ENCODE data around the gene ZBTB2.

The ZBTB2 gene

DNA sequence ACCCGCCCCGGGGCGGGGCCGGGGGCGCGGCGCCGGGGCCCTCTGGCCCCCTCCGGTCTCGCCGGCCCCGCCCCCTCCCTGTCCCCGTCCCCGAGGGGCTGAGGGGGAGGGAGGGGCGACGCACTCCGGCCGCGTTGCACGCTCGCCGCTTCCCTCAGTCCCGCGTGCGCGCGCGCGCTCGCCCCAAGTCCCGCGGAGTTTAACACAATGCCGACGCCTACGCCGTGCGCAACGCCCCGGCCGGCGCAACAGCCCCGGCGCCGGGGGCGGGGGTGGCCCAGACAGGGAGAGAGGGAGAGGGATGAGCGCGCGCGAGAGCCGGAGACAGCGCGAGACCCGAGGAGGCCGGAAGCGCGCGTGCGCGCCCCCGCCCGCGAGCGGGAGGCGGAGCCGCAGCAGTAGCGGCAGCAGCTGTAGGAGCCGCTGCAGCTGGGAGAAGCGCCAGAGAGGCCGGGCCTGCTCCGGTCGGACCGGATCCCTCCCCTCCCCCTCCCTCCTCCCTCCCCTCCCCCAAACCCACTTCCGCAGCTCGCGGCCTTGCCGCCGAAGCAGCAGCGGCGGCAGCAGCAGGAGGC, 996 bp downstream of the ZBTB2 start:
- H3K27ac ChIP-seq (ENCODE audit: low read length) = peak overlapping the region; percentile 94
- H3K4me3 ChIP-seq (ENCODE audit: low read length) = peak overlapping the region; percentile 95

DNA sequence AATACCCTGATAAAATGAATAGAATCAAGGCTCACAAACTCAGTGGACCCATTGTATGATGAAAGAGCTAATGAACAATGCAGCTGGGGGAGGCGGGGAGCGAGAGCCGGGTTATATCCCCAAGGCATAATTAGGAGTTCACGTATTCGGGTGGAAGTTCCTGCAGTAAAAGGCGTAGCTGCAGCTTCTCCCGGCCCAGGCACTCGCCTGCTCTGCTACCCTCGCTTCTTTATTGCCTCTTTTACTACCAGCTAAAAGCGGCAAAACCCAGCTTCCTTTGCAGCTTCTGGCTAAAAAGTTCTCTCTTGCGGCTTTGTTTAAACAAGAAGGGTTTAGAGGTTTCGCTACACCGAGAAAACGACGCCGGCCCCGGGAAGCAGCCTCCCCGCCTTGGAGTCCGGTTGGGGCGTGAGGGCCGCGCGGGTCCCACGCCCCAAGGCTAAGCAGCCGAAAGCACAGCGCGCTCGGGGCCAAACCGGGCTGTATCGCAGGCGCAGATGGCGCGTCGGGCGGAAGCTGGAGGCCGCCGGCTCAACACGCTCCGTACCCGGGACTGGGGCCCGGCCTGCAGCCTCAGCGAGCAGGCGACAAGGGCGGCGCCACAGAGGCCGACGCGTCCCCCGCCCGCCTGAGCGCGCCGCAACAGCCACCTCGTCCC, 1.6 kb downstream of the ZBTB2 start:
- H4K20me1 ChIP-seq (ENCODE audit: insufficient read depth, low read length) = peaks cover 18% of the 10 kb centered on the region
- H3K79me2 ChIP-seq (ENCODE audit: low read length) = peaks cover 84% of the 10 kb centered on the region
- H3K27me3 ChIP-seq (ENCODE audit: low read depth, low read length) = no peaks in the 10 kb centered on the region
- H3K36me3 ChIP-seq (replicated peaks; ENCODE audit: low read depth, low read length) = peaks cover 8% of the 10 kb centered on the region
- peak overlapping the region; percentile 94 for H3K4me3 ChIP-seq (ENCODE audit: low read length)
- no peak for TF ChIP-seq EZH2phosphoT487 (IDR thresholded peaks at IDR 0.05; ENCODE audit: low read depth)
- H3K27ac ChIP-seq (ENCODE audit: low read length) = peak overlapping the region; percentile 94
- H3K4me2 ChIP-seq (ENCODE audit: low read length) = peak overlapping the region; percentile 88
- H3K9ac ChIP-seq (ENCODE audit: low read length) = peak overlapping the region; percentile 86
- no peak overlapping the region for H2AFZ ChIP-seq (ENCODE audit: low read depth, low read length)
- H3K9me3 ChIP-seq (ENCODE audit: insufficient read depth, low read length) = no peaks in the 10 kb centered on the region
- peaks cover 20% of the 10 kb centered on the region for H3K4me1 ChIP-seq (ENCODE audit: low read length)

More for the DNA sequence above, 996 bp downstream of the ZBTB2 start:
- H3K4me1 ChIP-seq (ENCODE audit: low read length) = peaks cover 20% of the 10 kb centered on the region
- TF ChIP-seq, protein P1, sequence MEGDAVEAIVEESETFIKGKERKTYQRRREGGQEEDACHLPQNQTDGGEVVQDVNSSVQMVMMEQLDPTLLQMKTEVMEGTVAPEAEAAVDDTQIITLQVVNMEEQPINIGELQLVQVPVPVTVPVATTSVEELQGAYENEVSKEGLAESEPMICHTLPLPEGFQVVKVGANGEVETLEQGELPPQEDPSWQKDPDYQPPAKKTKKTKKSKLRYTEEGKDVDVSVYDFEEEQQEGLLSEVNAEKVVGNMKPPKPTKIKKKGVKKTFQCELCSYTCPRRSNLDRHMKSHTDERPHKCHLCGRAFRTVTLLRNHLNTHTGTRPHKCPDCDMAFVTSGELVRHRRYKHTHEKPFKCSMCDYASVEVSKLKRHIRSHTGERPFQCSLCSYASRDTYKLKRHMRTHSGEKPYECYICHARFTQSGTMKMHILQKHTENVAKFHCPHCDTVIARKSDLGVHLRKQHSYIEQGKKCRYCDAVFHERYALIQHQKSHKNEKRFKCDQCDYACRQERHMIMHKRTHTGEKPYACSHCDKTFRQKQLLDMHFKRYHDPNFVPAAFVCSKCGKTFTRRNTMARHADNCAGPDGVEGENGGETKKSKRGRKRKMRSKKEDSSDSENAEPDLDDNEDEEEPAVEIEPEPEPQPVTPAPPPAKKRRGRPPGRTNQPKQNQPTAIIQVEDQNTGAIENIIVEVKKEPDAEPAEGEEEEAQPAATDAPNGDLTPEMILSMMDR (IDR thresholded peaks at IDR 0.05; ENCODE audit: low read depth, low read length) = no peak
- no peak for TF ChIP-seq EZH2phosphoT487 (IDR thresholded peaks at IDR 0.05; ENCODE audit: low read depth)
- peak overlapping the region; percentile 46; the same call in 1 of the 2 replicates for H3K4me2 ChIP-seq (ENCODE audit: low read length)
- H3K9me3 ChIP-seq (ENCODE audit: insufficient read depth, low read length) = no peaks in the 10 kb centered on the region
- no peak overlapping the region for H2AFZ ChIP-seq (ENCODE audit: low read depth, low read length)
- H3K36me3 ChIP-seq (replicated peaks; ENCODE audit: low read depth, low read length) = peaks cover 8% of the 10 kb centered on the region
- peaks cover 84% of the 10 kb centered on the region for H3K79me2 ChIP-seq (ENCODE audit: low read length)
- H3K9ac ChIP-seq (ENCODE audit: low read length) = peak overlapping the region; percentile 98
- peaks cover 24% of the 10 kb centered on the region for H4K20me1 ChIP-seq (ENCODE audit: insufficient read depth, low read length)
- no peaks in the 10 kb centered on the region for H3K27me3 ChIP-seq (ENCODE audit: low read depth, low read length)

DNA sequence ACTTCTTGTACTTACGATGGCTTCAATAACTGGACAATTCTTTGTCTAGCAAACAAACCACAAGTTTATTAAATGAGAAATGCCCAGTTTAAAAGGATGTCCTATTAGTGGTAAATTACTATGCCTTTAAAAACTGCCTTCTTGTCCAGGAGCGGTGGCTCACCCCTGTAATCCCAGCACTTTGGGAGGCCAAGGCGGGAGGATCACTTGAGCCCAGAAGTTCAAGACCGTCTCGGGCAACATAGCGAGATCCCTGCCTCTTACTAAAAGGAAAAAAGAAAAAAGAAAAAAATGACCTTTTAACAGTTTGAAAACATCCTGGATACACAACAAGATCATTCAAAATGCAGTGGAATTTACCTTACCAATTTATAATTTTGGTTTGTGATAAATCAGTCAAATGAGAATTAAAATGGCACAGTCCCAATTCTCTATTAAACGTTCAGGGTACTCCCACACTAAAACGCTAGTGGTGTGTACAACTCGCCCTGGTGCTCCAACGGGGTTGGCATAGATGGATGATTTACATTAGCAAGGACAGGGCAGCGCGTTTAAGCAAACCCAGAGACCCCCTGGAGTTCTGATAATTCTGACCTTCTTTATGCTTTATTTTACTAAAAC, 2.3 kb downstream of the ZBTB2 start:
- H2AFZ ChIP-seq (ENCODE audit: low read depth, low read length) = no peak overlapping the region
- no peaks in the 10 kb centered on the region for H3K27me3 ChIP-seq (ENCODE audit: low read depth, low read length)
- peaks cover 84% of the 10 kb centered on the region for H3K79me2 ChIP-seq (ENCODE audit: low read length)
- H3K9me3 ChIP-seq (ENCODE audit: insufficient read depth, low read length) = no peaks in the 10 kb centered on the region
- TF ChIP-seq, protein P1 (IDR thresholded peaks at IDR 0.05; ENCODE audit: low read depth, low read length) = no peak
- TF ChIP-seq EZH2phosphoT487 (IDR thresholded peaks at IDR 0.05; ENCODE audit: low read depth) = no peak
- H3K4me3 ChIP-seq (ENCODE audit: low read length) = peak overlapping the region; percentile 94
- peak overlapping the region; percentile 94 for H3K27ac ChIP-seq (ENCODE audit: low read length)
- H3K4me2 ChIP-seq (ENCODE audit: low read length) = peak overlapping the region; percentile 88
- peak overlapping the region; percentile 86 for H3K9ac ChIP-seq (ENCODE audit: low read length)
- H4K20me1 ChIP-seq (ENCODE audit: insufficient read depth, low read length) = peaks cover 18% of the 10 kb centered on the region
- peaks cover 20% of the 10 kb centered on the region for H3K4me1 ChIP-seq (ENCODE audit: low read length)
- H3K36me3 ChIP-seq (replicated peaks; ENCODE audit: low read depth, low read length) = peaks cover 10% of the 10 kb centered on the region

DNA sequence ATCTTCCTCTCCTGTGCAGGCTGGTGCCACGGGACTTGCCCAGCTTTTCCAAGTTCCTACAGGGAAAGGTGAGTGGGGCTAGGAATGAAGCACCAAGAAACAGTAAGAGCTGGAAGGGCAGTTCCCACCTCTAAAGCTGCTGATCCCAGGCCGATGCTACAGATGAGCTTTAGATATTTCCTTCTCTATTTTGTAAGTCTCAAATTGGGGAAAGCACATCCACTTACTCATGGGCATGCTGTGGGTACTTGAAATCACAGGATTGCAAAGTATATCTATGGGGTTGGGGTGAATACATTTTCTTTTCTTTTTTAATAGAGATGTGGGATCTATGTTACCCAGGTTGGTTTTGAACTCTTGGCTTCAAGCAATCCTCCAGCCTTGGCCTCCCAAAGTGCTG, 3.1 kb downstream of the ZBTB2 start:
- Histone ChIP-seq H3K4me2 (ENCODE audit: low read length) (no peak overlapping the region), H3K4me1 (ENCODE audit: low read length) (peaks cover 18% of the 10 kb centered on the region), H3K9ac (ENCODE audit: low read length) (no peak overlapping the region), H3K27ac (ENCODE audit: low read length) (no peak overlapping the region), H3K9me3 (ENCODE audit: insufficient read depth, low read length) (no peaks in the 10 kb centered on the region), H3K4me3 (ENCODE audit: low read length) (no peak overlapping the region), H3K36me3 (replicated peaks; ENCODE audit: low read depth, low read length) (peaks cover 6% of the 10 kb centered on the region), H3K27me3 (ENCODE audit: low read depth, low read length) (no peaks in the 10 kb centered on the region), H2AFZ (ENCODE audit: low read depth, low read length) (no peak overlapping the region), H4K20me1 (ENCODE audit: insufficient read depth, low read length) (peaks cover 13% of the 10 kb centered on the region), H3K79me2 (ENCODE audit: low read length) (peaks cover 84% of the 10 kb centered on the region)
- TF ChIP-seq, protein P1 (IDR thresholded peaks at IDR 0.05; ENCODE audit: low read depth, low read length) = no peak
- TF ChIP-seq EZH2phosphoT487 (IDR thresholded peaks at IDR 0.05; ENCODE audit: low read depth) = no peak

All from OCI-LY3 (cell line).